Fibroblast of lung (primary cell): ENCODE measurements around the gene MEIS2. TPM values are rescaled to one million over a fixed set of nuclear protein-coding genes. Genes with fewer than 3 reads are reported as not detected.

ENCODE experiments used
- DNase-seq, 2 donors: peaks; one replicate each; pipeline versions ENCODE4 v3.0.0 to v3.0.0-alpha.2; 2010; ENCODE audit warnings: low read depth in 2 of 2
- H2AFZ ChIP-seq: 2 replicates; pipeline ENCODE4 v1.5.1; 2012; ENCODE audit warnings: low read length, control low read depth, inconsistent platforms
- H3K27ac ChIP-seq: 2 replicates; pipeline ENCODE4 v1.5.1; 2011; ENCODE audit warnings: low read length, control low read depth; ENCODE audit not compliant: insufficient read depth
- H3K27me3 ChIP-seq: 2 replicates; pipeline ENCODE4 v1.5.1; 2011; ENCODE audit warnings: mild to moderate bottlenecking, low read length; ENCODE audit not compliant: control insufficient read depth, insufficient read depth
- H3K36me3 ChIP-seq: 2 replicates; pipeline ENCODE4 v1.5.1; 2011; ENCODE audit warnings: low read length; ENCODE audit not compliant: control insufficient read depth, insufficient read depth
- H3K4me1 ChIP-seq: 2 replicates; pipeline ENCODE4 v1.5.1; 2011; ENCODE audit warnings: low read length; ENCODE audit not compliant: control insufficient read depth, insufficient read depth; ENCODE audit errors: extremely low read depth
- H3K4me2 ChIP-seq: 2 replicates; pipeline ENCODE4 v1.5.1; 2011; ENCODE audit warnings: low read length, control low read depth; ENCODE audit not compliant: insufficient read depth; ENCODE audit errors: extremely low read depth
- H3K4me3 ChIP-seq, 4 experiments: fragments of 200-600 bp in 1 of 4; sonication (generic) in 1 of 4; replicated peaks in 1 of 4; 2 replicates each; pipeline ENCODE4 v1.5.1; 2011 to 2016; ENCODE audit warnings: low read length in 4 of 4, low read depth in 3 of 4, mild to moderate bottlenecking in 3 of 4, control low read depth in 2 of 4, inconsistent platforms in 1 of 4, mixed read lengths in 1 of 4; ENCODE audit not compliant: insufficient read depth in 1 of 4; ENCODE audit errors: control extremely low read depth in 1 of 4
- H3K79me2 ChIP-seq: 2 replicates; pipeline ENCODE4 v1.5.1; 2012; ENCODE audit warnings: mild to moderate bottlenecking, low read length, inconsistent platforms; ENCODE audit not compliant: control insufficient read depth, insufficient read depth
- H3K9ac ChIP-seq: 2 replicates; pipeline ENCODE4 v1.5.1; 2011; ENCODE audit warnings: mild to moderate bottlenecking, low read length, control low read depth; ENCODE audit not compliant: insufficient read depth
- H3K9me3 ChIP-seq: 2 replicates; pipeline ENCODE4 v1.5.1; 2012; ENCODE audit warnings: low read depth, low read length; ENCODE audit not compliant: control insufficient read depth, insufficient read depth
- H4K20me1 ChIP-seq: 2 replicates; pipeline ENCODE4 v1.5.1; 2011; ENCODE audit warnings: low read length; ENCODE audit not compliant: control insufficient read depth, insufficient read depth; ENCODE audit errors: extremely low read depth
- EZH2 ChIP-seq: IDR thresholded peaks from 2 replicates; pipeline ENCODE4 v1.5.1; 2012; ENCODE audit warnings: low read length, control low read depth, mild to moderate bottlenecking; ENCODE audit errors: missing control alignments
- polyA plus RNA-seq, 2 donors: library from polyadenylated mRNA; depleted of rRNA in 1 of 2; stranded (reverse) in 1 of 2; unstranded in 1 of 2; fragments of >200 nt; gene quantifications; 2 replicates each; pipeline ENCODE4 v1.2.1, GENCODE V29; 2011 to 2012; ENCODE audit warnings: missing spikeins in 1 of 2
- total RNA-seq: library from RNA; depleted of rRNA; stranded (reverse); fragments of >200 nt; gene quantifications from 2 replicates; pipeline ENCODE4 v1.2.1, GENCODE V29; 2014
- TF ChIP-seq, protein P1 (sequence below), 2 donors: IDR thresholded peaks in 1 of 2; conservative IDR thresholded peaks in 1 of 2; 1 replicate in 1 of 2; 2 replicates in 1 of 2; pipeline ENCODE4 v1.5.1; 2011 to 2012; ENCODE audit warnings: low read length in 2 of 2, control low read depth in 1 of 2, inconsistent platforms in 1 of 2, low read depth in 1 of 2, mild to moderate bottlenecking in 1 of 2

Gene MEIS2
- total and polyA plus RNA-seq, 2 donors (not counting 1 experiment from before 2014, with no cell fraction given) = 31.0 to 37.1 TPM

- H2AFZ ChIP-seq = no peak overlapping the region
Observed at GRCh38 chr15:37086521-37086920, 13.8 kb downstream of the MEIS2 start.

DNA sequence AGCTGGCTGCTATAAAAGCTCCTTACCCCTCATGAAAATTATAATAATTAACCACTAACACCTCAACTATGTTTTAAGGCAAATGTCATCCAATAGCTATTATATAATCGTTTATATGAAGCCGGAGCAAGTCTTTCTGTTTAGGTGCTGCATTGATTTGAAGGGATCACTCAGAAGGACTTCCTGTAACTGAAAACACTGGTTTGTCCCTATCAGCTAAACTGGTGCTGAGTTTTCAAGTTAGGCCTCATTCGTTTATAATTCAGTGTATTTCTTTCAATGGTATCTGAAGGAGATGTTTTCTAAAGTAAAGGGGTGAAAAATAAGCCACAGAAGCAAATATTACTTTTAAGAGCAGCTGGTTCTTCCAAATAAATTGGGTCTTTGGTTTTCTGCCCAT is 14.2 kb downstream of the MEIS2 start:
- H3K4me1 ChIP-seq = no peaks in the 10 kb centered on the region
- no peak overlapping the region for H2AFZ ChIP-seq
- no peak for DNase-seq
- H3K9me3 ChIP-seq = no peaks in the 10 kb centered on the region
- H3K79me2 ChIP-seq = peaks cover 27% of the 10 kb centered on the region
- no peak for TF ChIP-seq EZH2
- TF ChIP-seq, protein P1, sequence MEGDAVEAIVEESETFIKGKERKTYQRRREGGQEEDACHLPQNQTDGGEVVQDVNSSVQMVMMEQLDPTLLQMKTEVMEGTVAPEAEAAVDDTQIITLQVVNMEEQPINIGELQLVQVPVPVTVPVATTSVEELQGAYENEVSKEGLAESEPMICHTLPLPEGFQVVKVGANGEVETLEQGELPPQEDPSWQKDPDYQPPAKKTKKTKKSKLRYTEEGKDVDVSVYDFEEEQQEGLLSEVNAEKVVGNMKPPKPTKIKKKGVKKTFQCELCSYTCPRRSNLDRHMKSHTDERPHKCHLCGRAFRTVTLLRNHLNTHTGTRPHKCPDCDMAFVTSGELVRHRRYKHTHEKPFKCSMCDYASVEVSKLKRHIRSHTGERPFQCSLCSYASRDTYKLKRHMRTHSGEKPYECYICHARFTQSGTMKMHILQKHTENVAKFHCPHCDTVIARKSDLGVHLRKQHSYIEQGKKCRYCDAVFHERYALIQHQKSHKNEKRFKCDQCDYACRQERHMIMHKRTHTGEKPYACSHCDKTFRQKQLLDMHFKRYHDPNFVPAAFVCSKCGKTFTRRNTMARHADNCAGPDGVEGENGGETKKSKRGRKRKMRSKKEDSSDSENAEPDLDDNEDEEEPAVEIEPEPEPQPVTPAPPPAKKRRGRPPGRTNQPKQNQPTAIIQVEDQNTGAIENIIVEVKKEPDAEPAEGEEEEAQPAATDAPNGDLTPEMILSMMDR (conservative IDR thresholded peaks at IDR 0.05 in 1 of 2, IDR thresholded peaks at IDR 0.05 in 1 of 2; ENCODE audit: low read depth in 1 of 2, low read length in 2 of 2) = no peak
- H3K4me2 ChIP-seq = no peak overlapping the region
- peaks cover 2% of the 10 kb centered on the region for H3K36me3 ChIP-seq
- H3K4me3 ChIP-seq = no peak overlapping the region
- no peaks in the 10 kb centered on the region for H4K20me1 ChIP-seq
- H3K27me3 ChIP-seq = no peaks in the 10 kb centered on the region
- H3K27ac ChIP-seq = no peak overlapping the region
- H3K9ac ChIP-seq = no peak overlapping the region

More at GRCh38 chr15:37086521-37086920, 13.8 kb downstream of the MEIS2 start:
- Histone ChIP-seq H3K9me3 (no peaks in the 10 kb centered on the region), H3K27ac (no peak overlapping the region), H3K79me2 (peaks cover 31% of the 10 kb centered on the region), H3K36me3 (peaks cover 2% of the 10 kb centered on the region), H3K4me3 (no peak overlapping the region), H3K9ac (no peak overlapping the region), H3K4me1 (no peaks in the 10 kb centered on the region), H3K4me2 (no peak overlapping the region), H4K20me1 (no peaks in the 10 kb centered on the region), H3K27me3 (no peaks in the 10 kb centered on the region)
- DNase-seq = peak in 1 of 2 donors; percentile 33
- TF ChIP-seq, protein P1 (conservative IDR thresholded peaks at IDR 0.05 in 1 of 2, IDR thresholded peaks at IDR 0.05 in 1 of 2; ENCODE audit: low read depth in 1 of 2, low read length in 2 of 2) = no peak
- no peak for TF ChIP-seq EZH2

GRCh38 chr15:37084602-37085001 is 15.7 kb downstream of the MEIS2 start:
- Histone ChIP-seq H3K4me1 (no peaks in the 10 kb centered on the region), H4K20me1 (no peaks in the 10 kb centered on the region), H3K79me2 (peaks cover 22% of the 10 kb centered on the region), H2AFZ (no peak overlapping the region), H3K9me3 (no peaks in the 10 kb centered on the region), H3K27ac (no peak overlapping the region), H3K4me3 (no peak overlapping the region), H3K36me3 (no peaks in the 10 kb centered on the region), H3K27me3 (no peaks in the 10 kb centered on the region), H3K9ac (no peak overlapping the region), H3K4me2 (no peak overlapping the region)
- TF ChIP-seq, protein P1 (conservative IDR thresholded peaks at IDR 0.05 in 1 of 2, IDR thresholded peaks at IDR 0.05 in 1 of 2; ENCODE audit: low read depth in 1 of 2, low read length in 2 of 2) = no peak
- TF ChIP-seq EZH2 = no peak
- peak in 1 of 2 donors; percentile 21 for DNase-seq
